ENCODE results near the gene PTPN13.
"Not testable (repeated sequence)": the region's sequence is repeated elsewhere in the genome, so short reads cannot be mapped to it uniquely, and the experiment has no call there.

Gene PTPN13

GRCh38 chr4:86688026-86688425 is 93.9 kb downstream of the PTPN13 start:
- no peak for DNase-seq (ENCODE audit: low read depth)
- TF ChIP-seq, protein P1, sequence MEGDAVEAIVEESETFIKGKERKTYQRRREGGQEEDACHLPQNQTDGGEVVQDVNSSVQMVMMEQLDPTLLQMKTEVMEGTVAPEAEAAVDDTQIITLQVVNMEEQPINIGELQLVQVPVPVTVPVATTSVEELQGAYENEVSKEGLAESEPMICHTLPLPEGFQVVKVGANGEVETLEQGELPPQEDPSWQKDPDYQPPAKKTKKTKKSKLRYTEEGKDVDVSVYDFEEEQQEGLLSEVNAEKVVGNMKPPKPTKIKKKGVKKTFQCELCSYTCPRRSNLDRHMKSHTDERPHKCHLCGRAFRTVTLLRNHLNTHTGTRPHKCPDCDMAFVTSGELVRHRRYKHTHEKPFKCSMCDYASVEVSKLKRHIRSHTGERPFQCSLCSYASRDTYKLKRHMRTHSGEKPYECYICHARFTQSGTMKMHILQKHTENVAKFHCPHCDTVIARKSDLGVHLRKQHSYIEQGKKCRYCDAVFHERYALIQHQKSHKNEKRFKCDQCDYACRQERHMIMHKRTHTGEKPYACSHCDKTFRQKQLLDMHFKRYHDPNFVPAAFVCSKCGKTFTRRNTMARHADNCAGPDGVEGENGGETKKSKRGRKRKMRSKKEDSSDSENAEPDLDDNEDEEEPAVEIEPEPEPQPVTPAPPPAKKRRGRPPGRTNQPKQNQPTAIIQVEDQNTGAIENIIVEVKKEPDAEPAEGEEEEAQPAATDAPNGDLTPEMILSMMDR (IDR thresholded peaks at IDR 0.05; ENCODE audit: low read depth, low read length, missing control alignments) = no peak
- no peak overlapping the region for H3K4me3 ChIP-seq (ENCODE audit: low read depth, low read length)

- DNase-seq (ENCODE audit: low read depth) = no peak
- H3K4me3 ChIP-seq (ENCODE audit: low read depth, low read length) = no peak overlapping the region
- TF ChIP-seq, protein P1 (IDR thresholded peaks at IDR 0.05; ENCODE audit: low read depth, low read length, missing control alignments) = no peak
Observed at GRCh38 chr4:86704601-86705000, 110.5 kb downstream of the PTPN13 start.

DNA sequence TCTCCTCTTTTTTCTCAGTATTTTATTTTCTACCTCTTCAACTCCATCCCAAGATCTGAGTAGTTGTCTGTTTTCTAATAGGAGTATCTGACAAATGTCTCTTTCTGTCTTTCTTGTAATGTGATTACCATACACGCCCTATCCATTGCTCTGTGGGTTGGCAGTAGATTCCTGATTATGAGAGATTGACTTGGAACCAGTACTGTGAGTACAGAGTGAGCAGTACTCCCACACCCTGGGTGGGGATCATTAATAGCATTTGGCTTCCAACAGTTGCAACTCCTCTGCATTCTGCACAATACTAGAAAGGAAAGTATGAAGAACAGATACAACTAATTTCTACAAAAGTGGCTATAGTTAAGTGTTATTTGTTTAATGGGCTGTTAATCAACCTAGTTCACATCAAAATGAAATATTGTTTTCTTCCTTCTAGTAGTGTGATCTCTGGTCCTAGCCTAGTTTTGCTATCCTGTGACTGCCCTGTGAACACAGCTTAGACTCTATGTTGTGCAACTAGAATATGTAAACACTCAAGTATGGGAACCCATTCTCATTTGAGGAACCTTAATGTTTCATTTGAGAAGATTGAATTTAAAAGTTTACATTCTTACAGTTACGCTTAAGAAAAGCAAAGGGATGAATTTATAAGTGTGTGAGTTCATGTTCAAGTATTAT is 112.9 kb downstream of the PTPN13 start:
- TF ChIP-seq, protein P1 (IDR thresholded peaks at IDR 0.05; ENCODE audit: low read depth, low read length, missing control alignments) = no peak
- no peak for DNase-seq (ENCODE audit: low read depth)
- no peak overlapping the region for H3K4me3 ChIP-seq (ENCODE audit: low read depth, low read length)

- H3K4me3 ChIP-seq (ENCODE audit: low read depth, low read length) = no peak overlapping the region
- TF ChIP-seq, protein P1 (IDR thresholded peaks at IDR 0.05; ENCODE audit: low read depth, low read length, missing control alignments) = no peak
- no peak for DNase-seq (ENCODE audit: low read depth)
Observed at GRCh38 chr4:86717651-86718050, 123.5 kb downstream of the PTPN13 start.

GRCh38 chr4:86718152-86718551 is 124.0 kb downstream of the PTPN13 start:
- TF ChIP-seq, protein P1 (IDR thresholded peaks at IDR 0.05; ENCODE audit: low read depth, low read length, missing control alignments) = no peak
- DNase-seq (ENCODE audit: low read depth) = no peak
- H3K4me3 ChIP-seq (ENCODE audit: low read depth, low read length) = no peak overlapping the region

GRCh38 chr4:86719149-86719548 is 125.0 kb downstream of the PTPN13 start:
- DNase-seq (ENCODE audit: low read depth); H3K4me3 ChIP-seq (ENCODE audit: low read depth, low read length): not testable (repeated sequence)

DNA sequence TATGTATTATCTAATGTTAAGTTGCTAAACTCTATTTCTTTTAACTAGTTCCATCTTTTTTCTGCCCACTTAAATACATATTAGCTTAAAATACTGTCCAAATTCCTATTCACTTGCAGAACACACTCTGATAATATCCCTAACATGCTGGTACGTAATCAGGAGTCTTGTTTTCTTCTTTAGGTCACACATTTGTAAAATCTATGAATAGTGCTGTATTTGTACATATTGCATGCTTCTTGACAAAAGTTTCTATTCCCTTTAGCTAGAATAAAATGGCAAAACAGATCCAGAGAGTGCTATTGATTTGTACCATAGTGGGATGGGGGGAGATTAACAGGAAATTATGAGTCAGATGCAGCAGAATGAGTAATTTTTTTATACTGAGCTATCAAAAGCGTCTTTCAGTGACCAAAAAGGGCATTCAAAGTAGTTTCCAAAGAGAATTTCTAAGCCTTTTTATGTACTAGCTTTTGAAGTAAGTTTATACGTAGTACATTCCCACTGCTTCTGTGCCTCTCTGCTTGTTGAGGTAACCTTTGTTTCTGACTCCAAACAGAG is 126.5 kb downstream of the PTPN13 start:
- TF ChIP-seq, protein P1 (IDR thresholded peaks at IDR 0.05; ENCODE audit: low read depth, low read length, missing control alignments) = no peak
- H3K4me3 ChIP-seq (ENCODE audit: low read depth, low read length) = no peak overlapping the region
- DNase-seq (ENCODE audit: low read depth) = no peak
